Measurements from ENCODE around the gene CD79B.
"Not testable (repeated sequence)": the region's sequence is repeated elsewhere in the genome, so short reads cannot be mapped to it uniquely, and the experiment has no call there.

DNA sequence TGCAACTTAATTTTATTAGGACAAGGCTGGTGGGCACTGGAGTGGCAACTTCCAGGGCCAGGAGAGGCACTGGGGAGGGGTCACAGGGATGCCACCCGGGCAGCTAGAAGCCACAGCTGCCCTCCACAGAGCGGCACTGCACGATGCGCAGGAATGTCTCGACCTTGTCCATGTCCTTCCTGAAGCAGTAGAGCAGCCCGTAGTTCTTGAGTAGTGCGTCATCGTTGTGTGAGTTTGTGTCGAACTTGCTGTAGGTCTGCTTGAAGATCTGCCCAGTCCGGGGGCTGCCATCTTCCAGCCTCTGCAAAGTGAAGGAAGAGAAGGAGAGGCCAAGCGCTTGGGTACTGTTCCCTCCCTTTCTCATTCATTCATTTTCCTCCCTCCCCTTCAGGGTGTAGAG lies 14.9 kb downstream of the CD79B start:
- not testable (repeated sequence) for TF ChIP-seq CTCF (IDR thresholded peaks at IDR 0.05 in 2 of 3, conservative IDR thresholded peaks at IDR 0.05 in 1 of 3; ENCODE audit: borderline replicate concordance in 1 of 3, insufficient read depth in 1 of 3, low read depth in 2 of 3, low read length in 2 of 3); ZFX (IDR thresholded peaks at IDR 0.05); POLR2A (IDR thresholded peaks at IDR 0.05; ENCODE audit: borderline replicate concordance, extremely low read depth, insufficient read depth, insufficient read length); MAX (IDR thresholded peaks at IDR 0.05); ZBTB33 (IDR thresholded peaks at IDR 0.05; ENCODE audit: extremely low read depth, insufficient replicate concordance, low read length); YY1 (IDR thresholded peaks at IDR 0.05; ENCODE audit: extremely low read depth, insufficient replicate concordance, low read depth, low read length); POLR2AphosphoS5 (IDR thresholded peaks at IDR 0.05; ENCODE audit: low read depth, low read length)

Measured in HCT116 (cell line).